HG02610 (cell line): ENCODE data around the gene PLA2G2D.

ENCODE experiments used
- ATAC-seq: cut with Tn5 transposase; IDR thresholded peaks from one replicate; pipeline ENCODE4 v1.9.1; 2021; ENCODE audit warnings: mild to moderate bottlenecking, moderate library complexity; ENCODE audit not compliant: unreplicated experiment

The PLA2G2D gene, protein sequence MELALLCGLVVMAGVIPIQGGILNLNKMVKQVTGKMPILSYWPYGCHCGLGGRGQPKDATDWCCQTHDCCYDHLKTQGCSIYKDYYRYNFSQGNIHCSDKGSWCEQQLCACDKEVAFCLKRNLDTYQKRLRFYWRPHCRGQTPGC

DNA sequence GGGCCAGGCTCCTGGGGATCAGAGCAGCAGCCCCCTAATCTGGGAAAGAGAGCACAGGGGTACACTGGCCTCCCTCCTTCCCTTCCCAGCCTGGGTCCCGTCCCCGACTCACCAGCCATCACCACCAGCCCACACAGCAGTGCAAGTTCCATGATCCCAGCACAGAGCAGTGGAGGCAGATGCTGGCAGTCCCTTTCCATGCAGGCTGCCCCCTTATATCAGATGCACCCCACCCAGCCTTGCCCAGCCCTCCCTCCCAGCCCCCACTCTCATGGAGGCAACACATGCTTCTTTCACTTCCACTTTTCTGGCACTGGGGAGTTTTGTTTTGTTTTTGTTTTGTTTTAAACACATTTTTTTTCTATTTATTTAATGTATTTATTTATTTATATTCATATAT is at the start of gene PLA2G2D:
Gene PLA2G2D, minus strand, starts transcription at position 190 of the 400 bp plus-strand sequence. Its CDS starts 38 bp downstream, at position 152.
- no peak for ATAC-seq

DNA sequence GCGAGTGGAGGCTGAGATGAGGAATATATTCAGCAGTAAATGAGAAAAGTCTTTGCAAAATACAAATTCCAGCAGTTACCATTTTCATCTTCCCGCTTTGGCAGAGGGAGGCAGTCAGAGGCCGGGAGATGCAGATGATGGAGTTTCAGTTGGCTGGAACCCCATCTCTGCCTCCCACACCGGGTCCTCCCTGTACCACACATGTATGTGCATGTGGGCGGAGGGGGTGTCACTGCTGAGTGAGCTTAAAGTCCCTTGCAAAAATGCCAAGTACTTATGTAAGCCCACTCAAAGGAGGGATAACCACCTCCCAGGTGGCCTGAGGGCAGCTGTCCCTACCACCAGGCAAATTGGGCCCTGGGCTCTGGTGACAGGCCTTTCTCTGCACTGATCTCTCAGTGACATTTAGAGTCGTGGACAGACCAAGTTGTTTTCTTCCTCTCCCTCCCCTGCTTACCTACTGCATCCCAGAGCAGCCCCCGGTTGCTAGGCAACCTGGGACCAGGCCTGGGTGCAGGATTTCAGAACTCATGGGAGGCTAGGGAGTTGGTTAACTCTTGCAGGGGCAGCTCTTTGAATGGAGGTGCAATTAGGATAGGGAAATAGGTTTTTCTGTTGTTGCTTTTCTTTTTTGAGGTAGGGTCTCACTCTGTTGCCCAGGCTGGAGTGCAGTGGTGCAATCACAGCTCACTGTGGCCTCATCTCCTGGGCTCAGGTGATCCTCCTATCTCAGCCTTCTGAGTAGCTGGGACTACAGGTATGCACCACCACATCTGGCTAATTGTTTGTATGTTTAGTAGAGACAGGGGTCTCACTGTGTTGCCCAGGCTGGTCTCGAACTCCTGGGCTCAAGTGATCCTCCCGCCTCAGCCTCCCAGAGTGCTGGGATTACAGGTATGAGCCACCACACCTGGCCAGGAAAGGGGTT is 49.5 kb upstream of the PLA2G2D start:
- ATAC-seq, result no peak

DNA sequence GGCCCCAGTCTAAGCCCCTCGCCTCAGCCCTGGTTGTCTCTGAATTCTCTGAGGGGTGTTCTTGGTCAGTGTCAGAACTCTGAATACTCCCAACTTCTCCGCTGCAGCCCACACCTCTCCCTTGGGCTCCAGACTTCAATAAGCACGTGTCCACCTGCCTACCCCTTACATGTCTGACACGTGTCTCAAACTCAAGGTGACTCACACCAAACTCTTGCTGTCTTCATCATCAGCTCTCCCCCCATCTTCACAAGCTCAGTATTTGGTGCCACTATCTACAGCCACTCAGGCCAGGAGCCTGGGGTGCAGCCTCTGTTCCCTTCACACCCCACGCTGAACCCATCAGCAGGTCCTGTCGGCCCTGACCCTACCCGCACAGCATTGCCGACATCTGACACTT is 47.8 kb upstream of the PLA2G2D start:
- ATAC-seq, result no peak

DNA sequence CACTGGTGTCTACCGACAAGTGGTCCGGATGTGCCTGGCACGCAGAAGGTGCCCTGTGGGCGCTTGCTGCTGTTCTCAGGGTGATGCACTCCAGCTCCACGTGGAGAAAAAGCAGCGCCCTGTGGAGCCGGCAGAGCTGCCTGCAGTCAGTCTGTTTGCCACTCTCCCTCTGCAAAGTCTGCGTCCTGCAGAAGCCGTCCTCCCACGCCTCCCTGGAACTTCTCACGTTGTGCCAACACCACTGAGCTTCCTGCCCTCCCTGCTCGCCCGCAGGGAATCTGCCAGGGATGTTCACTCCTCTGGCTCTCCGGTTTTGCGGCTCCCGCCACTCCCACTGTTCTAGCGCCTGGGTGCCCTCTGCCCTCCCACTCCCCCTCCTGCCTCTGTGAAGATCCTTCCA is 46.7 kb upstream of the PLA2G2D start:
- no peak for ATAC-seq

DNA sequence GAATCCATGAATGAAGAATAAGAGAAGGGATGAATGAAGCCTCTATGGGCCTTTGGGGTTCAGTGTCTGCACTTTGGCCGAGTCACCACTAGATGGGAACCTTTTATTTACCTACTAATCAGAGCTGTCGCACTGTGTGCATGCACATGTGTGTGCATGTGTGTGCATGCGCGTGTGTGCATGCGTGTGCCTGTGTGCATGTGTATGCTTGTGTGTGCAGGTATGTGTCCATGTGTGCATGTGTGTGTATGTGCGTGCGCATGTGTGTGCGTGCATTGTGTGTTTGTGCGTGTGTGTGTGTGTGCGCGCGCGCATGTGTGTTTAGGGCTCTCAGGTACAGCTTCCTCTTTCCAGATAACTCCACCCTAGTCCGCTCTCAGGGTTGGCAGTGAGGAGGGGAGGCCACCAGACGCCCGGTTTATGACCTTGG is 46.2 kb upstream of the PLA2G2D start:
- no peak for ATAC-seq

DNA sequence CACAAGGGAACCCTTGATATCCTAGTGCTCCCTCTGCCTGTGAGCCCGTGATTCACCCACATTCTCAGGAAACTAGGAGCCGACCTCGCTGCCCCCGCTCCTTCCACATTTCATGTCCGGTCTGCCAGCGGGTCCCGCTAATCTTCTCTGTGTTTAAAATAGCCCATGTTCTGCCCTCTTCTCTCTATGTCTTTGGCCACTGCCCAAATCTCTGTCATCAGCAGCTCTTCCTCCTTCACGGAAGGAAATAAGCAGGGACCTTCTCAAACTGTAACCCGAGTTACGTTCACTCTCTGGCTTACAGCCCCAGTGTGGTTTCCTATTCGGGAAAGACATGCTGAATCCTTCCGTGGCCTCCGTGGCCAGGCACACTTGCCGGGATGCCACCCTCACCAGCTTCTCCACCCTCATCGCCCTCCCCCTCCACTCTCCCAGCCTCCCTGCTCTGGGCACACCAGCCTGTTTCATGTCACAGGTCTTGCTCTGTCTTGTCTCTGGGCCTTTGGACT is 45.4 kb upstream of the PLA2G2D start:
- no peak for ATAC-seq

DNA sequence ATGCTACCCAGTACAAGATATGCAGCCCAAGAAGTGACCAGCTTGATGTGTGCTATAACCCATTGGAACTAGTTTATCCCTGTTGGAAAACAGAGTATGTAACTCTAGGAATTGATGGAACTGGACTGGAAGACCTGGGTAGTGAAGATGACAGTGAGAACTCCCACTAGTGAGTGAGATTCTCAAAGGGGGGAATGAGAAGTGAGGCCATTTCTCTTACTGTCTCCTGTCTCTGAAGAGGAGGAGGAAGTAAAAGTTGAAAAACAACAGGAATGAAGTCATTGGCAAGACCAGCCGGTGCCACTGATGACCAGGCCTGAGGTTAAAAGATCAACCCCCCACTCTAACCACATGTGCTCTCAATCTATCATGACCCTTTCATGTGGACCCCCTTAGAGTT is 40.7 kb upstream of the PLA2G2D start:
- ATAC-seq, result no peak

DNA sequence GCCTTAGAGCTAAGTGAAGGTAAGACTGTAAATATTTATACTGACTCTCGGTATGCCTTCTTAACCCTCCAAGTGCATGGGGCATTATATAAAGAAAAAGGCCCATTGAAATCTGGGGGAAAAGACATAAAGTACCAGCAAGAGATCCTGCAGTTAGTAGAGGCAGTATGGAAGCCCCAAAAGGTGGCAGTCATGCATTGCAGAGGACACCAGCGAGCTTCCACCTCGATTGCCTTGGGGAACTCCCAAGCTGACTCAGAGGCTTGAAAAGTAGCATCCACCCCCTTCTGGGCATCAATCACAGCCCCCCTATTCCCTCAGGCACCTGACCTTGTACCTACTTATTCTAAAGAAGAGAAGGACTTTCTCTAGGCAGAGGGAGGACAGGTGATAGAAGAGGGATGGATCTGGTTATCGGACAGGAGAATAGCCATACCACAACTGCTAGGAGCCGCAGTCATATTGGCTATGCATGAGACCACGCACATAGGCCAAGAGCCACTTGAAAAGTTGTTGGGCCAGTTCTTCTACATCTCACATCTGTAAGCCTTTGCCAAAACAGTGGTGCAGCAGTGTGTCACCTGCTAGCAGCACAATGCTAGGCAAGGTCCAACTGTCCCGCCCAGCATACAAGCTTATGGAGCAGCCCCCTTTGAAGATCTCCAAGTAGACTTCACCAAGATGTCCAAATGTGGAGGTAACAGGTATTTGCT is 39.2 kb upstream of the PLA2G2D start:
- no peak for ATAC-seq

DNA sequence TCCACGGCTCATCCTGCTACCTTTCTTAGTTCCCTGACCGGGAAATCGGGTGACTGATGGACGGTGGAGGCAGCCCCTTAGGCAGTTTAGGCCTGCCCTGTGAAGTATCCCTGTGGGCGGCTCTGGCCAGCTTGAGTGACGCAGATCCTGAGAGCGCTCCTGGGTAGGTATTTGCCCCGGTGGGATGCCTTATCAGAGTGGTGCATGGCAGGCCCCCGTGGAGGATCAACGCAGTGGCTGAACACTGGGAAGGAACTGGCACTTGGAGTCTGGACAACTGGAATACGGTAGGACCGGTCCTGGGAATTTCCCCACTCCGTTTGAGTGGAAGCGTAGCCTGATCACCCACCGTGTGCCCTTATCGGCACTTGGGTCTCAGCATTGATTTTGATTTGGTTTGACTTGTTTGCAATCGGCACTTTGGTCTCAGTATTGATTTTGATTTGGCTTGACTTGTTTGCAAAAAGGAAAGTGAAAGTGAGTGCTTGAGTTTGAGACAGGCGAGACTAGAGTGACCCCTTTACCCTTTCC is 35.0 kb upstream of the PLA2G2D start:
- no peak for ATAC-seq

DNA sequence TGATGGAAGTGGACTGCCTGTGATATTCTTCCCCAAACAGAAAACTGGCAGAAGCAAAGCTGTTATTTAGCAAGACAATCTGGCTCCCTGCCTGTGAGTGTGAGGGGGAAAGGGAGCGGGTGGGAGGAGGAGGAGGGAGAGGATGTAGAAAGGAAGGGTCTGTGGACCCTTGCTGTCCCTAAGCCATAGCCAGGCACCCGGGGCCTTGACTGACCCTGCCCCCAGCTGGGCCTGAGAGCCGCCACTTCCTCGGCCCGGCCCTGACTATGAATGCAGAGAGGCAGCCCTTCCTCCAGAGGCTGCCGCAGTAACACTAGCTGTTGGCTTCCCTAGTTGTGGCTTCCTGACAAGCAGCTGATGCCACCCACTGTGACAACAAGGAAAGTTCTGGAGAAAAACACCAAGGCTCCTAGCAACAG is 33.7 kb upstream of the PLA2G2D start:
- no peak for ATAC-seq

DNA sequence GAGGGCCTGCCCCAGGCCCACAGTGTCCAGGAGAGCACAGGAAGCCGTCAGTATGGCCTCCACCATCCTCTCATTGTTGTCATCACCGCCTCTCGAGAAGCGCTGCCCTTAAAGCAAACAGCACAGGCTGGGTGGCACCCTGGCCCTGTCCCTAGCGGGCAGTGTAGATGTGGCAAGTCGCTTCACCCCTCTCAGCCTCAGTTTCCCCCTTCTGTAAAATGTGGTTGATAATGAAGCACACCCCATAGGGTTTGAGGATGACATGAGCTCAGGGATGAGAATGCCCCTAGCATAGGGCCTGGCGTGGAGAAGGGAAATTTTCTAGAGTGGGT is 33.2 kb upstream of the PLA2G2D start:
- ATAC-seq, result no peak

DNA sequence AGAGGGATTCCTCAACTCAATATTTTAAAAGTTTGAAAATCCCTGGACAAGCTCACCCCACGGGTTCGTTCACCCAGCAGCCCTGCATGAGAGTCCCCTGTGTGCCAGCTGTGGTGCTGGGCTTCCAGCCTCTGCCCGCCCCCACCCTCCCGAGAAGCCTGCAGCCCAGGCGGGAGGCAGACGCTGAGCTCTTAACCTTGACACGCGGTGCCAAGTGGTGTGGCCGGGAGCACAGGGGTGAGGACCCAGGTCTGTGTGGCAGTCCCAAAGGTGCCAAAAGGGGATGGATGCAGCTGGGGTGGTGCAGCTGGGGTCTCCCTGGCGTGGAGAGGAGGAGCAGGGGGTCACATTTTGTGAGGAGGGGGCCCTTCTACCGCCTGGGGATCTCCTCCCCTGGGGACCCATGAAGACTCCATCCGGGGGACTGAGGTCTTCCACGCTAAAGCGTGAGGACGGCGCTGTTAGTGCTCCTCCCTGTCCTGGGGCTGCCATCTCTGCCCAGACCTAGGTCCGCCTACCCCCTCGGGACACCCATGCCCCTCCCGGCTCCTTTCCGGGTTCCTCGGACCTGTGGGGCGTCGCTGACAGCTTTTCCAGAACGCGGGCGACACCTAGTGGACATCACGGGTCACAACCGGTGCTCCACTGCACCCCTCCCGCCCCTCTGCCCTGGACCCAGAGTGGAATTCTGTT is 32.7 kb upstream of the PLA2G2D start:
- no peak for ATAC-seq

DNA sequence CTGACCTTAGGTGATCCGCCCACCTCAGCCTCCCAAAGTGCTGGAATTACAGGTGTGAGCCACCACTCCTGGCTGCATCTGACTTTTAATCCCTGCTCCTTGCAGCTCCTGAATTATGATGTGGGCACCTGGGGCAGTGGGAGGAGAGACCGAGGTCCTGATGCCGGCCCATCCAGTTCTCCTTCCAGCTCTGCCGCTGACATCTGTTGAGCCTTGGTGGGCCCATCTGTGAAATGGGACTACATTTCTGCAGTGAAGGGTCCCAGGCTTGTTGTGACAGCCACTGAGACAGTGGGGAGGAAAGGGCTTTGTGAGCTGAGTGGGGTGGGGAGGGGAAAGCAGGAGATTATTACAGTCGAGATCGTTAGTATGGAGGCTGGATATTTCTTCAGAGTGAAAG is 31.6 kb upstream of the PLA2G2D start:
- no peak for ATAC-seq

DNA sequence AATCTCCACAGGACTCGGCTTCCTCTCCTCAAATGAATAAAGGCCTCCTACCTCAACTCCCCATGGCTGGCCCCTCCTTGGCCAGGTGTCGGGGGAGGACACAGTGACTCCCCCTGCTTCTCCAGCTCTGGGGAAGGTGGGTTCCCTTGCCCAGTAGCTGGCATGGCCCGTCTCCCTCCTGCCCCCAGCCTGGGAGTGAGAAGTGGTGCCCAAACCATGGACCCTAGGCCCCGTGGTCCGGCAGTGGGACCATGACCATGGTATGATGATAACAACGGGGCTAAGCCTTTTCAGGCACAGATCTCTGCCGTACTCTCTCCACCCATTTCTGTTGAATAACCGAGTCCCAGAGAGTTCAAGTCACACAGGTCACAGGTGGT is 31.0 kb upstream of the PLA2G2D start:
- no peak for ATAC-seq

DNA sequence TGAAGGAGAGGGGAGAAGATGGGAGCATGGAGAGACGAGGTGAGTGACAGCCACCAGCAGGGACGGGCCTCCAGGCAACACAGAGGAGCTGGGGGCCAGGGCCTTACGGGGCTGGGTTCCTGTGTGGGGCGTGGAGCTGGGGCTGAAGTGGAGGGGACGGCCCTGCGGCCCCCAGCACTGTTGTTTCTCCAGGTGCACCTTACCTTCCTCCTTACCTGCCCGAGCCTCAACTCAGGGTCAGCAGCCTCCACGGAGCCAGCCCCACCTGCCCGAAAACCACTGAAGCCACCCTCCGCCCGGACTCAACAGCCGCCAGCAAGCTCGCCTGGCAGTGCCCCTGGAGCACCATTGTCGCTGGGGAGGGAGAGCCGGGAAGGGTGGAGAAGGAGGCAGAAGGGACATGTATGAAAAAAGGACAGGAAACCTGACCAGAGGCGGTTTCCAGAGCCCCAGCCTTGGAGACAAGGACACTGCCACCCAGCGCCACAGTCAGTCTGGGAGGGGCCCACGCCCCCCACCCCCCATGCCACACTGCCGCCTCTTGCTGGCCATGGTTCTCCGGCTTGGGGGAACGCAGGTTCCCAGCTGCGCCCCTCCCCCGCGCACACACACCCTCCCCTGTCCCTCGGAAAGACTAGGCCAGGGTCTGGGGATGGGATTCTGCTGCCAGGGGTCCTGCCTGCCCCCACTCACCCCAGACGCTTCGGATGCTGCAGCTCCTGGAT is 30.4 kb upstream of the PLA2G2D start:
- ATAC-seq, result no peak

DNA sequence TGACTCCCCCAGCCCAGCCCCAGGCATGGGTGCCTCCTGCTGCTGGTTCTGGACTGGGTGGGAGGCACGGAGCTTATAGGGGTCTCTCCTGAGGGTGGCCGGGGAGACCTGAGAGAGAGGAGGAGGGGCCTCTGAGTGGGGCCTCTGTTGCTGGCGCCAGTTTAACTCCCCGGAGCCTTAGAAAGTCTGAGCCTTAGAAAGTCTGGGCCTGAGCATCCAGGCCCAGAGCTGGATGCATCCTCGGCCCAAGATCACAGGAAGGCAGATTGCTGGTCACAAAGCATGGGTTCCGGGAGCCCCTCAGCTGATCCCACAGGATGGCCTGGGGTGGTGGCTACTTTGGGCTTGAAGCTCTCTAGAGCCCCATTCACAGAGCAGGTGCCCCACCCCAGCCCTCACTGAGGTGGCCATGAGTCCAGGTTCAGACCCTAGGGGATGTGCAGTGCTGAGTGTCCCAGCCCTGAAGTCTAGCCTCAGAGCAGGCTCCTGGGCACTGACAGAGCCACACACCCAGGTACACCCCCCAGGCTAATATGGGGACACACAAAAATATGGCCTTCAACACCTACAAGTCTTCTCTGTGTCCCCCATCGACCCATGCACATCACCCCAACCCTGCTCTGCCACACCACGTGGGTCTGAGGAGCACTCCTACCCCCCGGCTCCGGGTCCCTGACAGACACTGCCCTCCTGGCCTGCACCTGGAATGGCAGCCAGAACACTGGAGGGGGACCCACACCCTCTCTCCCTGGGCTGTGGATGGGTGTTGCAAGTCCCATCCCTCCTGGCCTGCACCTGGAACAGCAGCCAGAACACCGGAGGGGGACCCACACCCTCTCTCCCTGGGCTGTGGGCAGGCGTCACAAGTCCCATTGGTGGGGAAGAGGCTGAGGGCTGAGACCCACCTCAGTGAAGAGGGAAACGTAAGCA is 29.5 kb upstream of the PLA2G2D start:
- no peak for ATAC-seq

DNA sequence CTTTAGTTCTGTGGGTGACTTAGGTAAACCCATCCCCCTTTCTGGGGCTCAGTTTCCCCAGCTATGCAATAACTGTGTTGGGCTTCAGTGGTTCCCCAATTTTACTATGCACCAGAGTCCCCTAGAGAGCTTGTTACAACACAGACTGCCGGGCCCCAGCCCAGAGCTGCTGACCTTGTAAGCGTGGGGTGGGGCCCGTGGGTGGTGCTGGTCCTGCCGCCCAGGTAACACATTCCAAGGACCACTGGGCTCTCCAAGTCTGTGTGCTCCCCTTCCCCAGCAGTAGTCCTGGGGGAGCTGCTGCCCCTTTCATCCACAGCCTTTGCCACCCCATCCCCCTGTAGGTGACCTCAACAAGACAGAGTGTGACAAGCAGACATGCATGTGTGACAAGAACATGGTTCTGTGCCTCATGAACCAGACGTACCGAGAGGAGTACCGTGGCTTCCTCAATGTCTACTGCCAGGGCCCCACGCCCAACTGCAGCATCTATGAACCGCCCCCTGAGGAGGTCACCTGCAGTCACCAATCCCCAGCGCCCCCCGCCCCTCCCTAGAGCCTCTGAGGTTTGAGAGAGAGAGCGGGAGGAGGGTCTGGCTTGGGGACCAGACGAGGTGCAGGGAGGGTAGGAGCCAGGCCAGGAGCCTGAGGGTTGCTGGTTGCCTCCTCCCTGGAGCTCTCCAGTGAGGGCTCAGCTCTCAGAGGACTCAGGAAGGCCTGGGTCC is 28.7 kb upstream of the PLA2G2D start:
- no peak for ATAC-seq

DNA sequence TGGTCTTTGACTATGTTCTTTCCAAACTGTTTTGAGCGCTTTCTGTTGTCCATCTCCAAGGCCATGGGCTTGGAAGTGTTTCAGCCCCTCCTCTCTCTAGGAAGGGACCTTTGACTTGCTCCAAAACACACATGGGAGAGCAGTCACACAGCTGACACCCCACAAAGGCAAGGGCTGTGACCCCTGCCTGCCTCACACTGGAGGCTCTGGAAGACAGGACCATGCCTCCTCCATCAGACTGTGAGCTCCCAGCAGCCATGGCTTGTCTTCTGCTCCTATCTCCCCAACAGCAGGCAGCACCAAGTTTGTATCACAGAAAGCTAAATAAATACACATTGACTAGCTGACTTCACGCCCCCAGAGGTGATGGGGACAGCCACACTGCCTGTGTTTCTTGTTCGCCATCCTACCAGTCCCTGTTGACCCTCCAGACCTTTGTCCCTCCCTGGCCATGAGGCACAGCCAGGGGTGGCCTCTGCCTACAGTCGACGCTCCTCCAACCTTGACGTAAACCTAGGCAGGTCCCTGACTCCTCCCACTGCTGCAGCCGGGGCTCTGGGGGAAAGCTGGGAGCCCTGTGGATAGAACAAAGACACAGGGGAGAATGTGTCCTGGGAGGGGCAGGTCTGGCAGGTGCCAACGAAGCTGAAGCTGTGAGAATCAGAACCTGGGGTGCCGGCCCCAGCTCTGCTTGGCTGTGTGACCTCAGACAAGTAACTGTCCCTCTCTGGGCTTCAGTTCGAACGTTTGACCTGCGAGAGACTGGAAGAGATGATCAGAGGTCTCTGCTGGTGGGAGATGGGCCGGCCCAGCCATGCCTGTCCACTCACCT is 24.6 kb upstream of the PLA2G2D start:
- ATAC-seq, result no peak
